Measurements from ENCODE around the gene CDK18.

The CDK18 gene

GRCh38 chr1:205488074-205488723 lies 16.3 kb upstream of the CDK18 start:
- peak; percentile 68 for DNase-seq (ENCODE audit: insufficient read length, low spot score)
- FAIRE-seq = no peak
- TF ChIP-seq POLR2A (IDR thresholded peaks at IDR 0.05; ENCODE audit: low read depth, low read length) = no peak

- no peak for TF ChIP-seq POLR2A (IDR thresholded peaks at IDR 0.05; ENCODE audit: low read depth, low read length)
- FAIRE-seq (no peak), DNase-seq (ENCODE audit: insufficient read length, low spot score) (no peak)
Measured at GRCh38 chr1:205491794-205492193, 12.7 kb upstream of the CDK18 start.

GRCh38 chr1:205492201-205492667 lies 12.2 kb upstream of the CDK18 start:
- FAIRE-seq = no peak
- DNase-seq (ENCODE audit: insufficient read length, low spot score) = no peak
- no peak for TF ChIP-seq POLR2A (IDR thresholded peaks at IDR 0.05; ENCODE audit: low read depth, low read length)

DNA sequence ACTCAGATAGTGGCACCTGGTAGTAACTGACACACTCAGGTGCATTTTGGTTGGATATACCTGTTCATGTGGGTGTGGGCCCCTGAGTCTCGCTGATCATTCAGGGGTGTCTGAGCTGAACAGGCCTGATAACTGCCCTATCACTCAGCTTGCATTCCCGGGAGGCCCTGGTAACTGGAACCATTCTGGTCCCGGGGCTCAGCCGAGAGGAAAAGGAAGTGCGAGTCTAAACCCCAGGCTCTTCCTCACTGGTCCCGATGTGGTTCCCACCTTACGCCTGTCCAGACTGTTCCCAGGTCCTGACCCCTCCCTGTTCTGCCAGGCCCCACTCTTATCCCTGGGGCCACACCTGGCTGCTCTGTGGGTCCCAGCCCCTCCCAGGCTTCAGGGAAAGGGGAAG lies 11.7 kb upstream of the CDK18 start:
- DNase-seq (ENCODE audit: insufficient read length, low spot score) = no peak
- no peak for TF ChIP-seq POLR2A (IDR thresholded peaks at IDR 0.05; ENCODE audit: low read depth, low read length)
- FAIRE-seq = no peak

GRCh38 chr1:205493241-205494085 lies 11.0 kb upstream of the CDK18 start:
- peak; percentile 87 for DNase-seq (ENCODE audit: insufficient read length, low spot score)
- FAIRE-seq = no peak
- no peak for TF ChIP-seq POLR2A (IDR thresholded peaks at IDR 0.05; ENCODE audit: low read depth, low read length)

GRCh38 chr1:205494115-205494514 lies 10.4 kb upstream of the CDK18 start:
- DNase-seq (ENCODE audit: insufficient read length, low spot score) (no peak), FAIRE-seq (no peak)
- no peak for TF ChIP-seq POLR2A (IDR thresholded peaks at IDR 0.05; ENCODE audit: low read depth, low read length)

DNA sequence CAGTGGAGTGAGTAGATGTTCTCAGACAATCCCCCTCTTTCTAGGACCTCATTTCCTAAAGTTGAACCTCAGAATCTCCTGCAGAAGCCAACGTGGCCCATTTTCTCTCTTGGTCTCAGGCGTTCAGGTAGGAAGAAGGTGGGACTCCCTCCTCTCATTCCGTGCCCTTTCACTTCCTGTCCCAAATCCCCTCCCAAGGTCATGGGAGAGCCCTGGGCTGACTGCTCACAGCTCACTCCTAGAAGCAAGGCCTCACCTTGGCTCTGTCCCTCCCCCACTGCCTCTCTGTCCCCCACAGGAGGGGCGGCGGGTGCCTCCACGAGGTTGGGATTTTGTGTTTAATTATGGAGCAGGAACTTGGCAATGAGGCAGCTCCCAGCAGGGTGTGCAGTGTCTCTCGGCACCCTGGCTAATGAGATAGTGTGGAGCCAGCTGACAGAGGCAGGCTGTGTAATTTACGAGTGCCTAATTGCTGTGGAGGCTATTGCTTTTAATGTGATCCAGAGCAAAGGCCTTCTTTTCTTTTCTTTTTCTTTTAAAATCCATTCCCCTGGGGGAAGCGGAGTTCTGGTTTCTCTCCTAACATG lies 9.1 kb upstream of the CDK18 start:
- no peak for TF ChIP-seq POLR2A (IDR thresholded peaks at IDR 0.05; ENCODE audit: low read depth, low read length)
- no peak for DNase-seq (ENCODE audit: insufficient read length, low spot score)
- no peak for FAIRE-seq

- FAIRE-seq (no peak), DNase-seq (ENCODE audit: insufficient read length, low spot score) (no peak)
- no peak for TF ChIP-seq POLR2A (IDR thresholded peaks at IDR 0.05; ENCODE audit: low read depth, low read length)
Measured at GRCh38 chr1:205496661-205497060, 7.8 kb upstream of the CDK18 start.

DNA sequence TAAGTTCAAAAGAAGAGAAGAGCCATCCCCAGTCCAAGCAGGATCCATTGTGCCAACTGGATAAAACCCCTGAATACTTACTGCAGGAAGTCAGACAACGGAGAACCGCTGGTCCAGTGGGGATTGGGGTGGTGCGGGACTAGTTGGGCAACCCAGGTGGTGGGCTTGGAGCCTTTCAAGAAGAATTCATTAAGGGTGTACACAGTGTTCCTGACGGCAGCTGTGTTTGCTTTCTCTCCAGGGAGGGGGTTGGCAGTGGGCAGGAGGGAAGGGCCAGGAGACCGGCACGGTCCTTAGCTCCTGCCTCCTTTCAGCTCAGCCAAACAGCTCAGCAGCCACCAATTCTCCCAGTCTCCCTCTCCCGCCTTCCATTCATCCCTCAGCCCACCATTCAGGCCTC lies 7.1 kb upstream of the CDK18 start:
- FAIRE-seq (no peak), DNase-seq (ENCODE audit: insufficient read length, low spot score) (no peak)
- no peak for TF ChIP-seq POLR2A (IDR thresholded peaks at IDR 0.05; ENCODE audit: low read depth, low read length)

DNA sequence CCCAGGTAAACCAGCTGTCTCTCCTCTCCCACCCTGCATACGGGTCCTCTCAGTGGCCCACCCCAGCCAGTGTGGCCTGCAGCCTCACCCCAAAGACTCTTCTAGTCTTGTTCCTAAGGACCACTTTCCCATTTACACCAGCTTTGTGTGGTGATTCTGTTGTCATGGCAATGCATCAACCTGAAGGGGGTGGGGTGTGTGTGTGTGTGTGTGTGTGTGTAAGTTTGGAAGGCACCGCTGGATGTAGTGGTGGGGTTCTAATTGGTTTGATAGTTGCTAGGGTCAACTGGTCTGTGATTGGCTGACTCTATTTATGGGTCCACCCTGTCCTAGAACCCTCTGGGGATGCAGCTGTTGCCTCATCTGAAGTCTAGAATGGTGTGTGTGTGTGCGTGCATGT lies 4.7 kb upstream of the CDK18 start:
- FAIRE-seq (no peak), DNase-seq (ENCODE audit: insufficient read length, low spot score) (no peak)
- TF ChIP-seq POLR2A (IDR thresholded peaks at IDR 0.05; ENCODE audit: low read depth, low read length) = no peak

GRCh38 chr1:205500240-205501233 lies 3.9 kb upstream of the CDK18 start:
- DNase-seq (ENCODE audit: insufficient read length, low spot score) = peak; percentile 42
- TF ChIP-seq POLR2A (IDR thresholded peaks at IDR 0.05; ENCODE audit: low read depth, low read length) = no peak
- FAIRE-seq = no peak

GRCh38 chr1:205502111-205502810 lies 2.2 kb upstream of the CDK18 start:
- no peak for TF ChIP-seq POLR2A (IDR thresholded peaks at IDR 0.05; ENCODE audit: low read depth, low read length)
- DNase-seq (ENCODE audit: insufficient read length, low spot score) = no peak
- no peak for FAIRE-seq

- no peak for DNase-seq (ENCODE audit: insufficient read length, low spot score)
- FAIRE-seq = no peak
- TF ChIP-seq POLR2A (IDR thresholded peaks at IDR 0.05; ENCODE audit: low read depth, low read length) = no peak
Measured at GRCh38 chr1:205502992-205503391, 1.5 kb upstream of the CDK18 start.

Measured in H54 (cell line).